ENCODE data around the gene CENPM. TPM values are rescaled to one million over a fixed set of nuclear protein-coding genes. Genes with fewer than 3 reads are reported as not detected.

CENPM gene
- total RNA-seq, 1 experiment from 2014 or later: 39.8 TPM

DNA sequence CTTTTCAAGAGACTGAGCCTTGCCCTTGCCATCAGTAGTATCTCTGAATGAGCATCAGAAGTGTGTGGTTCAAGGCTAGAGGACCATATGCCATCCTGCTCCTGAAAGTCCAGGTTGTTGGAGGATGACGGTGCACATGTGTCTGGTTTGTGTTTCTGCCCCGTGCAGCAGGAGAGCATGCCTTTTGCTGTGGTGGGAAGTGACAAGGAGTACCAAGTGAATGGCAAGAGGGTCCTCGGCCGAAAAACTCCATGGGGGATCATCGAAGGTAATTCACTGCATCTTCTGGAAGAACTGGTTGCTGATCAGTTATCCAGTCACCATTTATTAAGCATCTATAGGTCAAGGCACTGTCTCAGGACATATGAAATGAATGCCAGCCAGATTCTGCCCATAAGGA, 45.5 kb upstream of the CENPM start:
- Histone ChIP-seq H3K4me1 (ENCODE audit: control insufficient read depth, insufficient read depth, low read length) (no peaks in the 10 kb centered on the region), H3K9me3 (ENCODE audit: control insufficient read depth, insufficient read depth, low read depth, low read length) (no peaks in the 10 kb centered on the region), H3K4me3 (ENCODE audit: low read depth in 2 of 2, low read length in 2 of 2) (no peak overlapping the region), H3K36me3 (ENCODE audit: control insufficient read depth, insufficient read depth, low read length) (no peaks in the 10 kb centered on the region), H3K27ac (ENCODE audit: low read length) (no peak overlapping the region), H3K27me3 (ENCODE audit: control insufficient read depth, insufficient read depth, low read length) (no peaks in the 10 kb centered on the region)
- DNase-seq (ENCODE audit: low read depth, low spot score) (no peak), ATAC-seq (no peak)
- POLR2A ChIA-PET: no interaction called here
- BruUV-seq (replicated peaks): no TSS peak
- in situ Hi-C loops (cut with HindIII; ENCODE audit: low pct_unique_long_range_greater_than_20kb, low sequenced_read_pairs) (no loop called here), intact Hi-C loops (cut with micrococcal nuclease; ENCODE audit: unreplicated experiment) (no loop called here)
- TF ChIP-seq, protein P1, sequence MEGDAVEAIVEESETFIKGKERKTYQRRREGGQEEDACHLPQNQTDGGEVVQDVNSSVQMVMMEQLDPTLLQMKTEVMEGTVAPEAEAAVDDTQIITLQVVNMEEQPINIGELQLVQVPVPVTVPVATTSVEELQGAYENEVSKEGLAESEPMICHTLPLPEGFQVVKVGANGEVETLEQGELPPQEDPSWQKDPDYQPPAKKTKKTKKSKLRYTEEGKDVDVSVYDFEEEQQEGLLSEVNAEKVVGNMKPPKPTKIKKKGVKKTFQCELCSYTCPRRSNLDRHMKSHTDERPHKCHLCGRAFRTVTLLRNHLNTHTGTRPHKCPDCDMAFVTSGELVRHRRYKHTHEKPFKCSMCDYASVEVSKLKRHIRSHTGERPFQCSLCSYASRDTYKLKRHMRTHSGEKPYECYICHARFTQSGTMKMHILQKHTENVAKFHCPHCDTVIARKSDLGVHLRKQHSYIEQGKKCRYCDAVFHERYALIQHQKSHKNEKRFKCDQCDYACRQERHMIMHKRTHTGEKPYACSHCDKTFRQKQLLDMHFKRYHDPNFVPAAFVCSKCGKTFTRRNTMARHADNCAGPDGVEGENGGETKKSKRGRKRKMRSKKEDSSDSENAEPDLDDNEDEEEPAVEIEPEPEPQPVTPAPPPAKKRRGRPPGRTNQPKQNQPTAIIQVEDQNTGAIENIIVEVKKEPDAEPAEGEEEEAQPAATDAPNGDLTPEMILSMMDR (IDR thresholded peaks at IDR 0.05): no peak
- TF ChIP-seq, protein P2, sequence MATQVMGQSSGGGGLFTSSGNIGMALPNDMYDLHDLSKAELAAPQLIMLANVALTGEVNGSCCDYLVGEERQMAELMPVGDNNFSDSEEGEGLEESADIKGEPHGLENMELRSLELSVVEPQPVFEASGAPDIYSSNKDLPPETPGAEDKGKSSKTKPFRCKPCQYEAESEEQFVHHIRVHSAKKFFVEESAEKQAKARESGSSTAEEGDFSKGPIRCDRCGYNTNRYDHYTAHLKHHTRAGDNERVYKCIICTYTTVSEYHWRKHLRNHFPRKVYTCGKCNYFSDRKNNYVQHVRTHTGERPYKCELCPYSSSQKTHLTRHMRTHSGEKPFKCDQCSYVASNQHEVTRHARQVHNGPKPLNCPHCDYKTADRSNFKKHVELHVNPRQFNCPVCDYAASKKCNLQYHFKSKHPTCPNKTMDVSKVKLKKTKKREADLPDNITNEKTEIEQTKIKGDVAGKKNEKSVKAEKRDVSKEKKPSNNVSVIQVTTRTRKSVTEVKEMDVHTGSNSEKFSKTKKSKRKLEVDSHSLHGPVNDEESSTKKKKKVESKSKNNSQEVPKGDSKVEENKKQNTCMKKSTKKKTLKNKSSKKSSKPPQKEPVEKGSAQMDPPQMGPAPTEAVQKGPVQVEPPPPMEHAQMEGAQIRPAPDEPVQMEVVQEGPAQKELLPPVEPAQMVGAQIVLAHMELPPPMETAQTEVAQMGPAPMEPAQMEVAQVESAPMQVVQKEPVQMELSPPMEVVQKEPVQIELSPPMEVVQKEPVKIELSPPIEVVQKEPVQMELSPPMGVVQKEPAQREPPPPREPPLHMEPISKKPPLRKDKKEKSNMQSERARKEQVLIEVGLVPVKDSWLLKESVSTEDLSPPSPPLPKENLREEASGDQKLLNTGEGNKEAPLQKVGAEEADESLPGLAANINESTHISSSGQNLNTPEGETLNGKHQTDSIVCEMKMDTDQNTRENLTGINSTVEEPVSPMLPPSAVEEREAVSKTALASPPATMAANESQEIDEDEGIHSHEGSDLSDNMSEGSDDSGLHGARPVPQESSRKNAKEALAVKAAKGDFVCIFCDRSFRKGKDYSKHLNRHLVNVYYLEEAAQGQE (IDR thresholded peaks at IDR 0.05; ENCODE audit: insufficient read depth in 1 of 2, low read depth in 2 of 2, low read length in 1 of 2): no peak
- TF ChIP-seq POLR2AphosphoS5 (IDR thresholded peaks at IDR 0.05; ENCODE audit: low read depth, low read length) (no peak), SIN3A (IDR thresholded peaks at IDR 0.05; ENCODE audit: borderline replicate concordance, insufficient read depth, low read depth, low read length) (no peak), TCF7L2 (IDR thresholded peaks at IDR 0.05; ENCODE audit: low read depth, low read length) (no peak)
- CTCF ChIA-PET: no interaction called here

DNA sequence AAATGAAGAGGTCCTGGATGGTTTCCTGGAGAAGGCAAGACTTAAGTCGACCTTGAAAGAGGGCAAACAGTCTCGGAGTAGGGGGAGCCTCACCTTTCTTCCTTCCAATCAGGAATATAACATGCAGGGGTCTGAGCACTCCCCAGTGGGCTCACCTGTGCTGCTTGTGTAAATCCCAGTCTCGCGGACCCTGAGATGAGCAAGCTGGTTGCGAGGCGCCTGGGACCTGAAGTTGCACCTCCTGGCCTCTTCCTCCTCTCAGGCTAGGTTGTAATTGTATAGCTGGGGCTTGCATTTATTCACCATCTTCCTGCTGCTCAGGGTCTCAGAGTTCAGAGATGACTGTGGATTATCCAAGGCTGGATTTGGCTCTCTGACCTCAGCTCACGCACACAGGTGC, 44.2 kb upstream of the CENPM start:
- Histone ChIP-seq H3K27ac (ENCODE audit: low read length) (no peak overlapping the region), H3K4me3 (ENCODE audit: low read depth in 2 of 2, low read length in 2 of 2) (no peak overlapping the region), H3K36me3 (ENCODE audit: control insufficient read depth, insufficient read depth, low read length) (no peaks in the 10 kb centered on the region), H3K9me3 (ENCODE audit: control insufficient read depth, insufficient read depth, low read depth, low read length) (no peaks in the 10 kb centered on the region), H3K4me1 (ENCODE audit: control insufficient read depth, insufficient read depth, low read length) (no peaks in the 10 kb centered on the region), H3K27me3 (ENCODE audit: control insufficient read depth, insufficient read depth, low read length) (no peaks in the 10 kb centered on the region)
- ChIA-PET POLR2A (no interaction called here), CTCF (no interaction called here)
- DNase-seq (ENCODE audit: low read depth, low spot score) (no peak), ATAC-seq (no peak)
- TF ChIP-seq SIN3A (IDR thresholded peaks at IDR 0.05; ENCODE audit: borderline replicate concordance, insufficient read depth, low read depth, low read length): no peak
- BruUV-seq (replicated peaks): no TSS peak
- in situ Hi-C loops (cut with HindIII; ENCODE audit: low pct_unique_long_range_greater_than_20kb, low sequenced_read_pairs): no loop called here
- intact Hi-C loops (cut with micrococcal nuclease; ENCODE audit: unreplicated experiment): no loop called here

DNA sequence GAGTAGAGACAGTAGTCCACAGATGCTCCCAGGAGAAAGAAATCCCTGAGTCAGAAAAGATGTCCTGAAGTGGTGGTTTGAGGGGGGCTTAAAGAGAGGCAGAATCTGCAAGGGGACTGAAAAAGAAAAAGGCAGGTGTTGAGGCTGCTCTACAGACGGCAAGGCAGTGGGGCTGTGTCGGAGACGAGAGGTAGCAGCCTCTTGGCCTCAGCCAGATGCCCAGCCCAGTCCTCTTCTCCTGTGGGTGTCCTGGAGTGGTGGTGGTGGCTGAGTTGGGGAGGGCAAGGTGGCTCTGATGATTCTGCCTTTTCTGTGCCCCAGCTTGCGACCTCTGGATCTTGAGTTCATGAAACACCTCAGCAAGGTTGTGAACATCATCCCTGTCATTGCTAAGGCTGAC, 42.3 kb upstream of the CENPM start:
- no TSS peak for BruUV-seq (replicated peaks)
- in situ Hi-C loops (cut with HindIII; ENCODE audit: low pct_unique_long_range_greater_than_20kb, low sequenced_read_pairs): no loop called here
- intact Hi-C loops (cut with micrococcal nuclease; ENCODE audit: unreplicated experiment): no loop called here

More for the DNA sequence above, 42.3 kb upstream of the CENPM start:
- Histone ChIP-seq H3K27ac (ENCODE audit: low read length) (no peak overlapping the region), H3K4me1 (ENCODE audit: control insufficient read depth, insufficient read depth, low read length) (no peaks in the 10 kb centered on the region), H3K27me3 (ENCODE audit: control insufficient read depth, insufficient read depth, low read length) (no peaks in the 10 kb centered on the region), H3K4me3 (ENCODE audit: low read depth in 2 of 2, low read length in 2 of 2) (no peak overlapping the region), H3K9me3 (ENCODE audit: control insufficient read depth, insufficient read depth, low read depth, low read length) (no peaks in the 10 kb centered on the region), H3K36me3 (ENCODE audit: control insufficient read depth, insufficient read depth, low read length) (no peaks in the 10 kb centered on the region)
- DNase-seq (ENCODE audit: low read depth, low spot score) (no peak), ATAC-seq (no peak)
- POLR2A ChIA-PET: no interaction called here
- CTCF ChIA-PET: no interaction called here
- TF ChIP-seq POLR2AphosphoS5 (IDR thresholded peaks at IDR 0.05; ENCODE audit: low read depth, low read length) (no peak), SIN3A (IDR thresholded peaks at IDR 0.05; ENCODE audit: borderline replicate concordance, insufficient read depth, low read depth, low read length) (no peak), TCF7L2 (IDR thresholded peaks at IDR 0.05; ENCODE audit: low read depth, low read length) (no peak)
- TF ChIP-seq, protein P2 (IDR thresholded peaks at IDR 0.05; ENCODE audit: insufficient read depth in 1 of 2, low read depth in 2 of 2, low read length in 1 of 2): no peak
- TF ChIP-seq, protein P1 (IDR thresholded peaks at IDR 0.05): no peak

Measured in Panc1 (cell line).